Stimulated activated CD8-positive, alpha-beta memory T cell treated with anti-CD3 and anti-CD28 coated beads, Interleukin-15, amount 100 ng/mL, for 1 hour (primary cell): ENCODE data around the gene SLC35F3.
"Not testable (repeated sequence)": the region's sequence is repeated elsewhere in the genome, so short reads cannot be mapped to it uniquely, and the experiment has no call there.

Source experiments
- DNase-seq: peaks from one replicate; pipeline ENCODE4 v3.0.0-alpha.2; 2020; ENCODE audit warnings: low read depth

The SLC35F3 gene

DNA sequence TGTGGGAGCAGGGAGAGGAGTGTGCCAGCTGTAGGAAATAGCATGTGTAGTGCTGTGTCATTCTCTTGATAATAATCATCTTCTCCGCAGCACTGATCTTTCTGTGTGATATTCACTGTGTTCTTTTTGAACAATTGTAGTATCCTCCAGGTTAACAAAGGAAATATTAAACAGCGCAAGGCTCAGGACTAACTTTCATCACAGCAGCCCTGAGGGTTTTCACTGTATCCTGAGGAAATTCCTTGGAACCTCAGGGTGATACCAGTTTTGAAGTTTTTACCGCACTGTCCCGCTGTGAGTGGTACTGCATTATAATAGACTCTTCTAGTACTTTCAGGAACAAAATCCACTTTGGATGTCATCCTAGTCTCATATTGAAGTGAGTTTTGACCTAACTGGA lies 240.4 kb downstream of the SLC35F3 start:
- no peak for DNase-seq

DNA sequence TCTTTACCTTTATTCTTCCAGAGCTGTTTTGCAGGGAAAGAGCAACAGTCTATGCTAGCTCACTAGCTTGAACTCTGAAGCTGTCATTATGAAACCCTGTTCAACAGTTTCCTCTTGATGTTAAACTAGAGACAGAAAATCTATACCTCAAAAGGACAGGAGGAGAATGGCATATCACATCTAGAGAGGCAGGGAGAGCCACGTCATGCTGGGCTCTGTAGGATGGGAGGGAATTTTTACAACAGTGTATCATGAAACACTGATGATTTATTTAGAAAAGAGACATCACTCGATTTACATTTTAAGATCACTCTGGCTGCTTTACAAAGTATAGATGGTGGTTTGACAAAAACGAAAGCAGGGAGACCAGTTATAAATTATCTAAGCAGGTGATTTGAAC lies 243.9 kb downstream of the SLC35F3 start:
- no peak for DNase-seq

DNA sequence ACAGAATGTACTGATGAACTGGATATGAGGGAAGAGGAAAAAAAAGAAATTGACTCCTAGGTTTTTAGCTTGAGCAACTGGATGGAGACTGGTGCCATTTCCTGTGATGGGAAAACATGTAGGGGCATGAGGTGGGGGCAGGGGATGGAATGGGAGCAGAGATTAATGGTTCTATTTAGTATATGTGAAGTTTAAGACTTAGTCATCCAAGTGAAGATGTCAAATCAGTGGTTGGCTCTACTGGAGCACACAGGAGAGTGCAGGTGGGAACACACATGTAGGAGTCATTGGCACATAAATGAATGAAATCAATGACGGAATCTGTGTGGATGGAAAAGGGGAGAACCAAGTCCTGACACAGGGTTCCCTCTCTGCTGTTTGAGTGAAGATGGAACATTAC lies 244.3 kb downstream of the SLC35F3 start:
- DNase-seq, result no peak

DNA sequence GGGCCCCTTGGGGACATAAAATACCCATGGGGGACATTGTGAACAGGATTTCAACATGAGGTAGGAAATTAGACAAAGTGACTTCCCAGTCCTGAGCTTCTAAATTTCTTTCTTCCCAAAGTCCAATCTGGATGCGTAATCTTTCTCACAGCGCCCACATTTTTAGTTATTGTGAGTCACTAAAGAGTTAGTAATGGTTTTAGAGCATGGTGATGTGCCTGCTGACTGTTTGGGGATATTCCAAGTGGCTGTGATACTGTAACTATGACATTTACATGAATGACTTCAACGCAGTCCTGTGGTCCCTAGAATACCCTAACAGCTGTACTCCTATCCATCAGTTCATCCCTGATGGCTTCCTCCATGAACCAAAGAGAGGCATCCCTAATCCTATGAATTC lies 244.7 kb downstream of the SLC35F3 start:
- no peak for DNase-seq

DNA sequence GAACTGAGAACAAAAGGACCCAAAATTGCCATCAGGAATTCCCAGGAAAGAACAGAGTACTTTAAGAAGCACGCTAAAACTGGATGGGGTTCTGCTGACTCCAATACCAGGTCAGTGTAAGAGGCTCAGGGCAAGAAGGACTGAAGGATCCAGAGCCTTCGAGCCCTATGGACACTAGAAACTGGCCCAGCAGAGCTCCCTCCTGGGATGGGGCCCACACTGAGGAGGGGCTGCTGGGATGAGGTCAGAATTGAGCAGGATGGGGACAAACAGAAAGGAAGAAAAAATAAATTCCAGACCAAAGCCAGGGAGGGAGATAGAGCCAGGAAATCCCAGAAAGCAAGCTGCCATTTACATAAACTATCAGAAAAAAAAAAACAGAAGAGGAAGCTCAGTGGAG lies 246.4 kb downstream of the SLC35F3 start:
- no peak for DNase-seq

DNA sequence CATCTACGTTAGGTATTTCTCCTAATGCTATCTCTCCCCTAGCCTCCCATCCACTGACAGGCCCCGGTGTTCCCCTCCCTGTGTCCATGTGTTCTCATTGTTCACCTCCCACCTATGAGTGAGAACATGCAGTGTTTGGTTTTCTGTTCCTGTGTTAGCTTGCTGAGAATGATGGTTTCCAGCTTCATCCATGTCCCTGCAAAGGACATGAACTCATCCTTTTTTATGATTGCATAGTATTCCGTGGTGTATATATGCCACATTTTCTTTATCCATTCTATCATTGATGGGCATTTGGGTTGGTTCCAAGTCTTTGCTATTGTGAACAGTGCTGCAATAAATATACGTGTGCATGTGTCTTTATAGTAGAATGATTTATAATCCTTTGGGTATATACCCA lies 247.9 kb downstream of the SLC35F3 start:
- DNase-seq, result not testable (repeated sequence)

DNA sequence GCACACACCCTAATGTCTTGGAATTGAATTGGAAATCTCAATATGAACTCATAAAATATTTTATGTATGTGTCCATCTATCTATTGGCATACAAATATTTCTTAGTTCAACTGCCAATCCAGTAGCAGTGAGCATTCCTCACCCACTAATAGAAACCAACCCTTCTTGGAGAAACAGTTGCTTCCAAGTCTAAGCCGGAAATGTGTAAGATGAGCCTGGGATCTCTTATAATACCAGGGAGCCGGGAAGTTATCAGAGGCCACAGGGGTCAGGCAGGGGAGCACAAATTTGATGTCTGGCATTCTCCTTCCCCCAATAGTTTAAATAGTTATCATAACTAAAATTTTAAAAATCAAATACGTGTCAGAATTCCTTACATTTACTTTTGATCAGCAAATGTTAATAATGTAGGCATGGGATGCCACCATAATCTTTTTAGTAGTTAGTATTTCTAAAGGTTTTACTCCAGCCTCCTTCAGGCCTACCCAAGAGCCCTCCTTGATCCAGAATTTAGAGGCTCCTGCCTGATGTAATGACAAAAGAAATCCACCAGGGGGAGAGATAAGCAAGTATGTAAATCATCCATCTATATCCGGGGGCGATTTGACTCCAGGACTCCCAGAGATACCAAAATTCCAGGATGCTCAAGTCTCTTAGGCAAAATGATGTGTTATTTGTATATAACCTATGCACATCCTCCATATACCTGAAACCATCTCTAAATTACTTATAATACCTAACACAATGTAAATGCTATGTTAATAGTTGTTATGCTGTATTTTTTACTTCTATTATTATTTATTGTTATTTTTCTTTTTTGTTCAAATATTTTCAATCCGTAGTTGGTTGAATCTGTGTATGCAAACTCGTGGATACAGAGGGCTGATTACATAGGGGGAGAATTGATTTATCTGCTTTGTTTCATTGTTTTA lies 250.1 kb downstream of the SLC35F3 start:
- DNase-seq, result no peak

DNA sequence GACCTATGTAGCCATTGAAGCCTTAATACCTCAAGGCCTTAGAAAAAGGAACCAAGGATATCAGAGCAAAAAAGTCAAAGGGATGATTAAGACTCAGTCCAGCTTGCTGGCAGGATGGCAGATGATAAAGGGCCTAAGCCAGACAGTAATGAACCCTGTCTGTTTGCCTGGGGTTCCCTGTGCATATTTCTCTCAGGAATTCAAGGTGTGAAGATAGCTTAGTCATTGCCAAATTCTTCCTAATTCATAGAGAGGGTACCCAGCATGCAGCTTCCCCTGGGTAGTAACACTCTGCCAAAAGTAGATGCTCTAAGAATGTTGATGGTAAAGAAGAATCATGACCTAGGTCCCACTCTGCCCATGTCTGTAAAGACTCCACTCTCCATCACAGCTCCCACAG lies 258.2 kb downstream of the SLC35F3 start:
- no peak for DNase-seq

DNA sequence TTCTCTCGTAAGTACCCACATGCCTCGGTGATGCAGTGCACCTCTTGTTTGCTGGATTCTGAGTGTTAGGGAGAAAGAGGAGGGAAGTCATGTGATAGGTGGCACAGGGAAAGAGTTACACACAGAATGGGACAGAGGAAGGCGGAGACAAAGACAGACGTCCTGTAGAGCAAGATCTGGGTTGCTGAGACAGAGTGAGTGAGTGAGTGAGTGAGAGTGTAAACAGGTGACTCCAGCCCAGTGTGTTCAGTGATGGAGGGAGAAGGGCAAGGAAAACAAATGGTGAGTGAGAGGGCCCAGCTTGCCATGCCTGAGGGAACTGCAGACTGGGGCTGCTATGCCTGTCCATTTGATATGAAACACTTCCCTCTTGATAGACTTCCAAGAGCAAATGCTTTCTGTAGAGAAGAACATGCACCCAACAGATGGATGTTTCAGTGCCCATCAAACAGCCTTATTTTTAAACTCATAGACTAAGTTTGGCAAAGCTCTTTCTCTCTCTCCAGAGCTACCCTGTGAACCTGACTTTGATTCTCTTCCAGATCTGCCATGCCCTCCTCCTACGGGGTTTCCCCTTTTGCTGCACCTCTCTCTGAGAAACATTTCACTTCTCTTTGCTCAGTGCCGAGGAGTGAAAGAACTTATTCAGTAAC lies 258.9 kb downstream of the SLC35F3 start:
- no peak for DNase-seq

DNA sequence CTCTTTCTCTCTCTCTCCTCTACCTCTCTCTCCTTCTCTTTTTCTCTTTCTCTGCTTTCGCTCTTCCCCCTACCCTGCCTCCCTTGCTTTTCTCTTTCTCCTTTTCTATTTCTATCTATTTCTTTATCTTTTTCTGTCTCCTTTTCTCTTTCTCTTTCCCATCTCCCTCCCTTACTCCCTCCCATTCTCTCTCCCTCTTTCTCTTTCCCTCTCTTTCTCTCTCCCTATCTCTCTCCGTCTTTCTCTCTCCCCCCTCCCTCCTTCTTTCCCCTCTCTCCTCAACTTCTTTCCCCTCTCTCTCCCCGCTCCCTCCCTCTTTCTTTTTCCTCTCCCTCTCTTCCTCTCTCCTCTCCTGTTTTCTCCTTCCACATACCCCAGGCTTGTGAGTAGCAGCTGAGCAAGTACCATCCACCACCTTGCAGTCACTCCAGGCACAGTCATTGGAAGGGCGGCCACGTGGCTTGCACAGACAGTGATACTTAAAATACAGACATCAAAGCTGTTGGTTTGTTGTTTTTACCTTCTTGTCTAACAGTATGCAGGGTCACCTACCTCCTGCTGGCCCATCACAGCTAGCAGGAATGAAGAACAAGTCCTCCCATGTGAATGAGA lies 259.7 kb downstream of the SLC35F3 start:
- no peak for DNase-seq

DNA sequence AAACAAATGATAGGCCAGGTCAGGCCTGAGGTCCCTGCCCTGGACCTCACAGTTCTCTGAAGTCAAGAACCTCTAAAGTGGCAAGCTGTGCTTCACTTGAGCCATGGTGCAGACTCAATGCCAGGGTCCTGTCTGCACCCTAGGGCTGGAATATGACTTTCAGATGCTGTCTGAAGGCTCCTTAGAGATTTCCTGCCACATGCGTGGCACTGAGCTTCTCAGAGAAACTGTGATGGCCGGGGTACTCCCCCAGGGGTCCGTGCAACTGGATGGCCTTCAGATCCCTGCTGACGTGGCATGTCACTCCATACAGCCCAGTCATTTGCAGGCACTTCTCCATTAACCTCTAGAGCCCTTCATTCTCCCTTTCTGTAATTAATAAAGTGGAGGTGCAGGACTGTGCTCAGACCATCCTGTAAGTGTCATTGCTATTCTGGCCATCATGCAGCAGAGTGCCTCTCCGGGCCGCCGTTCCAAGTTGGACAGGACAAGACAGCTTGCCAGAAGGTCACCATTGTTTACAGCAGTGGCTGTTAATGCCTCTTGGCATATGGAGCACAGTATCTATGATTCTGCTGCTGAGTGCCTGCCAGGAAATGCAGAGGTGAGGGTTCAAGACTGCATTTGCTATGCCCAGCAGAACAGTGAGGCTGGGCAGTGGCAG lies 263.7 kb downstream of the SLC35F3 start:
- no peak for DNase-seq

DNA sequence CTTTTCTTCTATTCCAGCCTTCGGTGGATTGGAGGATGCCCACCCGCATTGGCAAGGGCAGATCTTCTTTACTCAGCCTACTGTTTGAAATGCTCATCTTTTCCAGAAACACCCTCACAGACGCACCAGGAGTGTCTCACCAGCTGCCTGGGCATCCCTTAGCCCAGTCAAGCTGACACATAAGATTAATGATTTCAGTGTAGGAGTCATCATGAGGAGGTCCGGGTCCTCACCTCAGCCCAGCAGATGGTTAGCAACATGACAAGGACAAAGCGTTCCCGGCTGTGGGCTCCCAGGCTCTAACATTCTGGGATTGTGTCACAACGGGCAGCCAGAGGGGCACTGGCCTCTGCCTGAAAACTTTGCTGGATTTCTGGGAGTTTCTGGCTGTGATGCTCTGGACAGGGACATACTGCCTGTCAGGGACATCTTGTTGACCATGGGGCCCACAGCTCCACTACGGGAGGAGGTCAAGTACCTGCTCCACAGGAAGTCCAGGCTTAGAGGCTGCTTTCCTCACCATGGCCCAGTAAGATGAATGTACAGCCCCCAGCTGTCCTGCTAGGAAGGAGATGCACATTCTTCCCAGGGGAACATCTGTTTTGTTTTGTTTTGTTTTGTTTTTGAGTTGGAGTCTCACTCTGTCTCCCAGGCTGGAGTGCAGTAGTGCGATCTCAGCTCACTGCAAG lies 264.8 kb downstream of the SLC35F3 start:
- no peak for DNase-seq

DNA sequence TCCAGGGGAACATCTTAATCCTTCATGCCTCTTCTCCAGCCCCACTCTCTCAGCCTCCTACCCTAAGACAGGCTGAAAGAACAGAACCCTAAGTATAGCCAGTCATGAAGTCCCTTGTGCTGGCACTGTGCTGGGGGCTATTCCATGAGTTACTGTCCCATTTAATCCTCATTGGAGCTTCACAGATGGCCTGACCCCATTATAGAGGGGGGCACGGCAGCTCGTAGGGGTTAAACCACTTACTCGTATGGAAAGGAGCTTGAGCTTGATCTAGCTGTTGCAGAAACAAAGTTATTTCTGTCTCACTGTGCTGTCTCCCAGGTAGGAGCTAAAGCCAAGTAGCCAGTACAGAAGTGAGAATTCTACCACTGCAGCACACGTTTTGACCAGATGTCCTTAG lies 265.6 kb downstream of the SLC35F3 start:
- DNase-seq, result no peak

DNA sequence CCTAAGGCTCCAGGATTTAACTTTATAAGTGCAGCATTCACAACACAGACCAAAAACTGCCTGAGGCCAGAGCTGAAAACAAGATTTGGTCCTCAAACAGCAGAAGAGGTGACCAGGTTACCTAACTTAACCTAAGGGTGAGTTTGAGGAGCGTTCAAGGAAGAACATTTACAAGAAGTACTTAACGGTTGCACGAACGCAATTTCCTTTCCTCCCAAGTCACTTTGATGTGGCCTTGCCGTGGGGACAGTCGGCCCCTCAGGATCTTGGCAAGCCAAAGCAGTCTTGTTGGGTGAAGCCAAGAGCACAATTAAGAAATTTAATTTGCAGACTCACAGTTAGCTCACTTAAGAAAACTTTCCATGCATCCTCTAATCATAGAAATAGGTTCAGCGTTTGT lies 266.1 kb downstream of the SLC35F3 start:
- DNase-seq, result no peak

DNA sequence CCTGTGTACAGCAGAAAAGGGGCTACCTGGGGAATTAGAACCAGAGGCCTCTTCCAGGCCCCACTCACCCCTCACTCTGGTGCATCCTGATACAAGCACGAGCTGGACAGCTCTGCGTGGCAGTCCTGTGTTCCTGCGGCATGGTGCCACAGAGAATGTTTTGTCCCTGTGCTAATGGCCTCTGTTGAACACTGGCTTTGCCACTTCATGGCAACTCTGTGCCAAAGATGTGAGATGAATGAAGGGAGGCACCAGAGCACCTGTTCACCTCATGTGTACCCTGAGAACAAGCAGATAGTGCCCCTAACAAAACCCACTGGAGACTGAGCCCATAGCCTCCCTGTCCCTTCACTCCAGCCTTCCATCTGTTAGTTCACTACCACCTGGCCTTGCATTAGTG lies 269.5 kb downstream of the SLC35F3 start:
- DNase-seq, result no peak

DNA sequence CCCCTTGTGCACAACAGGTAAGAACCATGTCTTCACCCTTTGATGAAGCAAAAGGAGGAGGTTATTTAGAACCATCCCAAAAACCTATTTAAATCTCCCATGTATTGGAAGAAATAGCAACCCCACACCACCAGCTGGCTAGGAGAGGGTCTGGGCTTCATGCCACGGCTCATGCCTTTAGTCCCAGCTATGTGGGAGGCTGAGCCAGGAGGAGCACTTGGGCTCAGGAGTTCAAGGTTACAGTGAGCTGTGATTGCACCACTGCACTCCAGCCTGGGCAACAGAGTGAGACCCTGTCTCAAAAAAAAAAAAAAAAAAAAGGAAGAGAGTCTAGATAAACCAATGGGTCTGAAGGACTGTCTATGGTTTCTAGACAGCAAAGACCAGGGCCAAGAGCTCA lies 270.9 kb downstream of the SLC35F3 start:
- DNase-seq, result no peak

DNA sequence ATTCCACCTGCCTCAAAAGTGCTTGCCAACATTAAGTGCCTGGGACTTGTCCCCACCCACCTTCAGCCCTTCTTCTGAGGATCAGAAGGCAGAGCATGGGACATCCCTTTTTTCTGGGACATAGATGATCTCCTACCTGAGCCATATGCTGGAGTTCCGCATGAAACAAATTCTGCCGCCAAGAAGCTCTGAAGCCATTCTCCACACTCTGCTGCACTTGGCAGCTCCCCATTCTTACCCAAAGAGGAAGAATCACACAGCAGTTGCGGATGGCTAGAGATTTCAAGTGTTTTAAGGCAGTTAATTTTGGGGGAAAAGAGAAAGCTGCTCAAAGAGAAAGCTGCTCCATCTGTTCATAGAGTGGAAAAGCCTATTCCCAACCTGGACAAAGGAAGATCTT lies 271.5 kb downstream of the SLC35F3 start:
- DNase-seq, result no peak

DNA sequence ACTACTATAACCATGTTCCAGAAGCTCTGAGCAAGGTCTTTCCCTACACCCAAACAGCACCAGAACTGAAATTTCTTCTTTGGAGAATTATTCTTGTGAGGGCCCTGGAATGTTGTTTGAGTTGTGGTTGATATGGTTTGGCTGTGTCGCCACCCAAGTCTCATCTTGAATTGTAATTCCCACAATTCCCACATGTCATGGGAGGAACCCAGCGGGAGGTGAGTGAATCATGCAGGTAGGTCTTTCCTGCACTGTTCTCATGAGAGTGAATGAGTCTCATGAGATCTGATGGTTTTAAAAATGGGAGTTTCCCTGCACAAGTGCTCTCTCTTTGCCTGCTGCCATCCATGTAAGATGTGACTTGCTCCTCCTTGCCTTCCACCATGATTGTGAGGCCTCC lies 272.4 kb downstream of the SLC35F3 start:
- not testable (repeated sequence) for DNase-seq

DNA sequence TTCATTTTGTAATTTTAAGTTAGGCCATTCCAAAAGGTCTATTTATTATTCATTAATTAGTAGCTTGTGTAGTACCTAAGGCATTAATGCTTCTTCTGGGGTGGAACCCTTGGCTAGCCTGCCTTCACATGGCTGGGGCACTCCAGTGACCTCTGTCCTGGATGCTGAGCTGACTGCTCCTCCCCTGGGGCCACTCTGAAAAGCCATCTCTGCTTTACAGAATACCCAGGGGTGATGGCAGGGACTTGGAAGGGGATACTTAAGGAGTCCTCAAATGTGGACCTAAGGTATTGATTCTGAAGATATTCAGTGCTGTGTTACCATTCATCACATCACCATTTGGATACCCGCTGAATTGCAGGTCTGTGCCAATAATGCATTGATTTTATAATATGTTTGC lies 281.0 kb downstream of the SLC35F3 start:
- DNase-seq, result no peak

DNA sequence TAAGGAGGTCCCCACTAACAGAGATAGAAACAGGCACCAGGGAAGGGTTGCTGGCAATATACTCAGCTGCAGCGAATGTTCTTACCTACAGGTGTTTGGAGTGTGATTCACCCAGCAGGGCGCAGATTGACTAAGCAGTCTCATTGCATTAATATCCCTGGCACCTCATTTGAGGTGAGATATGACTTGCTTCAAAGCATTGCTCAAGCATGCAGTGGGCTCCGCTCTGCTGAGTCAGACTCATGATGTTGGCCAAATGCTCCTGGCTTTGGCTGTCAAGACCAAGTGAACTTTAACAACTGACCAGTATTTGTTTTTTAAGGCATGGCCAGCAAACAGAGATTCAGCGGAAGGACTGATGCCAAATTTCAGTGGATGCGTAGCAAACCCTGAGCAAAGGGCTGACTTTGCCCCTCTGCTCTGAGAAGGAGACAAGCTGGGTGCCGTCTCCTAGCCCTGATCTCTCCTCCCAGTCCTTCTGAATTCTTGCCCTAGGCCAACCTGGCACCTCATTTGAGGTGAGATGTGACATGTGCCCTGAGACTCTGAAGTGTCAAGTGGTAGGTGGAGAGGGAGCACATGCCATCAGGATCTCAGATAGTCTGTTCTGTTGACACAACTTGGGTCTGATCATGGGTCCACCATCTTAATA lies 281.7 kb downstream of the SLC35F3 start:
- DNase-seq, result no peak

DNA sequence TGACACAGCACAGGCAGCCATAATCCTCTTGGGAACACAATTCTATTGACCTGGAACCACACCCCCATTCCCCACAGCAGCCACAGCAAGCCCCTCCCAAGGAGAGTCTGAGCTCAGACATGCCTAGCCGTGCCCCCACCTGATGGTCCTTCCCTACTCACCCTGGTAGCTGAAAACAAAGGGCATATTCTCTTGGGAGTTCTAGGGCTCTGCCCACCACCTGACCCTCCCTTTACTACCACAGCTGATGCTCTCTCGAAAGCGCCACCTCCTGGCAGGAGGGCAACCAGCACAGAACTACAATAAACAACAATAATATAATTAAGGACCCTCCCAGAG lies 283.9 kb downstream of the SLC35F3 start:
- no peak for DNase-seq

DNA sequence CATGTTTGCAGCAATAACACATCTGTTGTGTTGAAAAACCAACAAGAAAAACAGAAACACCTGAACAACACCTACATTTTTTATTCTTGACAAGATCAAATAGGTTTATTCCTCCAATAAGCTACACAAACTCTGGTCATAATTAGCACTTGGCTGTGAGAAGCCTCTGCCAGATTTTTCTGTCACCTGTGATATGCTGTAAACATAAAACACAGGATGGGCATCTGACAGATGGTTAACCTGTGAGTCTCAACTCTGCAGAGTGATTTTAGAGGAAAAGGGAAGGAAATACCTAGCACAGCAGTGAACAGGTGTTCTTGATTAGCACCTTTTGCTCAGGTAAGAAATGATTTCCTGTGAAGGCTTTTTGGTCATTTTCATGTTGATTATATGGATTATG lies 293.4 kb downstream of the SLC35F3 start:
- DNase-seq, result no peak
